GM21423 (cell line): ENCODE data around the gene IL19.

Experiments
- ATAC-seq: cut with Tn5 transposase; IDR thresholded peaks from one replicate; pipeline ENCODE4 v1.9.1; 2021; ENCODE audit warnings: mild to moderate bottlenecking, moderate library complexity; ENCODE audit not compliant: unreplicated experiment

The IL19 gene

GRCh38 chr1:206885341-206886060, 114.9 kb downstream of the IL19 start:
- ATAC-seq: no peak

- ATAC-seq: no peak
Measured at GRCh38 chr1:206886831-206887230, 116.3 kb downstream of the IL19 start.

GRCh38 chr1:206887701-206888100, 117.1 kb downstream of the IL19 start:
- ATAC-seq: no peak

GRCh38 chr1:206890125-206891060, 119.8 kb downstream of the IL19 start:
- ATAC-seq: no peak

DNA sequence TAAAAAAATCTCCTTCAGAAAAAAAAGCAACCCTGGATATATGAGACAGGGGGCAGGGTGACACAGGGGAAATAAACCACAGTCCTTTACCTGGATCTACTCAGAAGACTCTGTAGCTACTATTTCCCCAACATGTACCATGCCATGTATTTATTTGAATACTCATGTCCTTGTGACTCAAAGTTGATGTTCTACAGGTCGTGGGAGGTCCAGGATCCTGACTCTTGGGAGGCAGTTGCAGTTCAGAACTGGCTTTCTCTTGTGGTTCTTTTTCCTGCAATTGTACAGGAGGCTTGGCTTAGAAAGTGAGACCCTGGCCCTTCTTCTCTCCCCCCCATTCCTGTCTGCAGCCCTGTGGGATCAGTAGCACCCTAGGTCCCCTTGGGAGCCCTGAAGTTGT, 120.8 kb downstream of the IL19 start:
- no peak for ATAC-seq
